ENCODE measurements around the gene APOBEC2.
A peak's percentile ranks its signal among the peaks of the same experiment; 100 is the strongest.
"Not testable (repeated sequence)": the region's sequence is repeated elsewhere in the genome, so short reads cannot be mapped to it uniquely, and the experiment has no call there.

The APOBEC2 gene

GRCh38 chr6:41053041-41053440 is at the start of gene APOBEC2:
Gene APOBEC2, plus strand, starts transcription at chr6:41053202. Its CDS starts 146 bp downstream, at chr6:41053348.
- peak; percentile 47 for DNase-seq (ENCODE audit: low read depth, low spot score)

- peak; percentile 91 for DNase-seq (ENCODE audit: low read depth, low spot score)
Measured at GRCh38 chr6:41006217-41006616, 46.8 kb upstream of the APOBEC2 start.

- DNase-seq (ENCODE audit: low read depth, low spot score), result not testable (repeated sequence)
Measured at GRCh38 chr6:41006980-41007379, 46.0 kb upstream of the APOBEC2 start.

GRCh38 chr6:41008011-41008410 is 45.0 kb upstream of the APOBEC2 start:
- no peak for DNase-seq (ENCODE audit: low read depth, low spot score)

GRCh38 chr6:41009669-41010068 is 43.3 kb upstream of the APOBEC2 start:
- DNase-seq (ENCODE audit: low read depth, low spot score), result no peak

- DNase-seq (ENCODE audit: low read depth, low spot score), result no peak
Measured at GRCh38 chr6:41011673-41012072, 41.3 kb upstream of the APOBEC2 start.

GRCh38 chr6:41013466-41014153 is 39.4 kb upstream of the APOBEC2 start:
- no peak for DNase-seq (ENCODE audit: low read depth, low spot score)

GRCh38 chr6:41014780-41015179 is 38.2 kb upstream of the APOBEC2 start:
- DNase-seq (ENCODE audit: low read depth, low spot score), result no peak

GRCh38 chr6:41015860-41016259 is 37.1 kb upstream of the APOBEC2 start:
- DNase-seq (ENCODE audit: low read depth, low spot score), result not testable (repeated sequence)

GRCh38 chr6:41017663-41018062 is 35.3 kb upstream of the APOBEC2 start:
- DNase-seq (ENCODE audit: low read depth, low spot score), result no peak

GRCh38 chr6:41021832-41022231 is 31.2 kb upstream of the APOBEC2 start:
- DNase-seq (ENCODE audit: low read depth, low spot score), result peak; percentile 36

- no peak for DNase-seq (ENCODE audit: low read depth, low spot score)
Measured at GRCh38 chr6:41022294-41022693, 30.7 kb upstream of the APOBEC2 start.

- no peak for DNase-seq (ENCODE audit: low read depth, low spot score)
Measured at GRCh38 chr6:41023114-41023513, 29.9 kb upstream of the APOBEC2 start.

- DNase-seq (ENCODE audit: low read depth, low spot score), result no peak
Measured at GRCh38 chr6:41025966-41026530, 27.0 kb upstream of the APOBEC2 start.

GRCh38 chr6:41027241-41027640 is 25.8 kb upstream of the APOBEC2 start:
- no peak for DNase-seq (ENCODE audit: low read depth, low spot score)

- DNase-seq (ENCODE audit: low read depth, low spot score), result peak; percentile 96
Measured at GRCh38 chr6:41027799-41028560, 25.0 kb upstream of the APOBEC2 start.

- DNase-seq (ENCODE audit: low read depth, low spot score), result peak; percentile 90
Measured at GRCh38 chr6:41028561-41029412, 24.2 kb upstream of the APOBEC2 start.

- no peak for DNase-seq (ENCODE audit: low read depth, low spot score)
Measured at GRCh38 chr6:41032830-41033229, 20.2 kb upstream of the APOBEC2 start.

- DNase-seq (ENCODE audit: low read depth, low spot score), result no peak
Measured at GRCh38 chr6:41033776-41034175, 19.2 kb upstream of the APOBEC2 start.

- DNase-seq (ENCODE audit: low read depth, low spot score), result no peak
Measured at GRCh38 chr6:41036186-41036585, 16.8 kb upstream of the APOBEC2 start.

GRCh38 chr6:41036601-41037000 is 16.4 kb upstream of the APOBEC2 start:
- DNase-seq (ENCODE audit: low read depth, low spot score), result no peak

All from ELF-1 (cell line).